ENCODE data around the gene CHD9.

The CHD9 gene

DNA sequence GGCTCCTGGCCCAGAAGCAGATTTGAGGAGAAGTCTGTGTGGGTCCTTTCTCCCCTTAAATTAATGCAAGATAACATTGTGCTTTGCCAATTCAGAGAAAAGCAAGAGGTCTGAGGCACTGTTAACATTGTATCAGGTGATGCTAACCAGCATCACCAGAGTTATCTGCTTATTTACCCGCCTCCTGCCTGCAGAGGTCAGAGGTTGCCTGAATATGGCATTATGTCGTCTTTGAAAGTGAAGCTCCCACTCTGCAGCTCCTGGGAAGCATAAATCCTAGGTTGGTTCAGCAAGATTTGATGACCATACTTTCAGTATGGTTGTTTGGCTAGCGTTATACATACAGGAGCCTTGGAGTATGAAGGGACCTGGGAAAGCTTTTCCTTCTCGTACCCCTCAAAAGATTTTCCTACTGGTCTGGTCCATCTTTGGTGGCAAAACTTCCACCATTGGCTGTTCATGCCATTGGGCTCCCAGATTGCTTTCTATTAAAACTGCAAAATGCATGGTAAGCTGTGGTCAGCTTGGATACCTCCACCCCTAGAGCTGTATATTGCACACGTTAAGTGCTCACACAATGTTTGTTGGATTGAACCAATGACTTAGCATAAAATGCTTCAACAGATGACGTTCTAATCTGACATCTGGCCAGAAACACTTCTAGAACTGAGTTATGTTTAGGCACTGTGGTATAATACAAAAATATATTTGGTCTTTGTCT, 24.1 kb downstream of the CHD9 start:
- Histone ChIP-seq H3K9me2 (replicated peaks; ENCODE audit: low read depth, low read length) (no peaks in the 10 kb centered on the region), H3K79me2 (ENCODE audit: insufficient read depth, low read length) (no peaks in the 10 kb centered on the region; the same call in 1 of the 2 replicates), H3K4me3 (ENCODE audit: low read length, poor library complexity, severe bottlenecking) (no peak overlapping the region), H3F3A (ENCODE audit: low read depth) (no peaks in the 10 kb centered on the region), H3K36me3 (ENCODE audit: insufficient read depth, low read length) (no peaks in the 10 kb centered on the region), H4K20me1 (ENCODE audit: insufficient read depth, low read length, poor library complexity, severe bottlenecking) (no peaks in the 10 kb centered on the region), H3K9me3 (ENCODE audit: insufficient read depth, low read depth, low read length) (peaks cover 4% of the 10 kb centered on the region; the same call in 1 of the 2 replicates), H2AFZ (ENCODE audit: low read length) (no peak overlapping the region), H3K9ac (ENCODE audit: low read depth, low read length, poor library complexity, severe bottlenecking) (no peak overlapping the region), H3K4me1 (ENCODE audit: insufficient read depth, low read length, poor library complexity, severe bottlenecking) (no peaks in the 10 kb centered on the region), H3K4me2 (ENCODE audit: low read depth, low read length, poor library complexity, severe bottlenecking) (no peak overlapping the region), H3K27me3 (ENCODE audit: insufficient read depth, low read length, poor library complexity, severe bottlenecking) (no peaks in the 10 kb centered on the region)
- TF ChIP-seq EZH2phosphoT487 (IDR thresholded peaks at IDR 0.05; ENCODE audit: borderline replicate concordance): no peak
- TF ChIP-seq, protein P1, sequence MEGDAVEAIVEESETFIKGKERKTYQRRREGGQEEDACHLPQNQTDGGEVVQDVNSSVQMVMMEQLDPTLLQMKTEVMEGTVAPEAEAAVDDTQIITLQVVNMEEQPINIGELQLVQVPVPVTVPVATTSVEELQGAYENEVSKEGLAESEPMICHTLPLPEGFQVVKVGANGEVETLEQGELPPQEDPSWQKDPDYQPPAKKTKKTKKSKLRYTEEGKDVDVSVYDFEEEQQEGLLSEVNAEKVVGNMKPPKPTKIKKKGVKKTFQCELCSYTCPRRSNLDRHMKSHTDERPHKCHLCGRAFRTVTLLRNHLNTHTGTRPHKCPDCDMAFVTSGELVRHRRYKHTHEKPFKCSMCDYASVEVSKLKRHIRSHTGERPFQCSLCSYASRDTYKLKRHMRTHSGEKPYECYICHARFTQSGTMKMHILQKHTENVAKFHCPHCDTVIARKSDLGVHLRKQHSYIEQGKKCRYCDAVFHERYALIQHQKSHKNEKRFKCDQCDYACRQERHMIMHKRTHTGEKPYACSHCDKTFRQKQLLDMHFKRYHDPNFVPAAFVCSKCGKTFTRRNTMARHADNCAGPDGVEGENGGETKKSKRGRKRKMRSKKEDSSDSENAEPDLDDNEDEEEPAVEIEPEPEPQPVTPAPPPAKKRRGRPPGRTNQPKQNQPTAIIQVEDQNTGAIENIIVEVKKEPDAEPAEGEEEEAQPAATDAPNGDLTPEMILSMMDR (conservative IDR thresholded peaks at IDR 0.05; ENCODE audit: low read length): no peak

DNA sequence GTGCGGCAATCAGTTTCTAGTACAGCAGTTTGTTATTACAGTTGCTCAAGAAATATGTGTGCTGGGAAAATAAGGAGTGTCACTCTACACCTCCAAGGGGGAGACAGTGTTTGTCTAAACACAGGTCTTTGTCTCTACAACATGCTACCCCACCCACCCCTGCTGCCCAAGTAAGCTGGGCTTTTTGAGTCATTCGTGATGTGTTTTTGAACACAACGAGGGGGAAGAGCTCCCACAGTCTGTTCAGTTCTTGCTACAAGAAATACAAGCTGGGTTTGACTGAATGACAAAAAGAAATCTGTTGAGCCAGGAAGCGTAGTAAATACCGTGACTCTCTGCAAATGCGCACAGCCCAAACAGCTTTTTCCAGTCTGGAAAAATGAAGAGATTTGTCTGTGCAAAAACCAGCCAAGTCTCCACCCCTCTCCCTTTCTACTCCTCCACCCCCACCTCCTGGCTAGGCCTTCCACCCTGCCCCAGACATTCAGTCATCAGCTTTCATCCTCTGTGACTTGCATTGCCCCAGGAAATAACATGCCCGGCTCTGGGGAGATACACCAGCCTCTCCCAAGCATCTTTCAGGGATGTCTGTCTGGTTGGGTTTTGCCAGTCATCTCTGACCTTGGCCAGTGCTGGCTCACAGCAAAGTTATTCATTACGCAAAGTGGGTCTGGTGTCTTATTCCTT, 25.7 kb downstream of the CHD9 start:
- TF ChIP-seq EZH2phosphoT487 (IDR thresholded peaks at IDR 0.05; ENCODE audit: borderline replicate concordance): no peak
- TF ChIP-seq, protein P1 (conservative IDR thresholded peaks at IDR 0.05; ENCODE audit: low read length): no peak
- no peaks in the 10 kb centered on the region; the same call in 1 of the 2 replicates for H3K79me2 ChIP-seq (ENCODE audit: insufficient read depth, low read length)
- H3K36me3 ChIP-seq (ENCODE audit: insufficient read depth, low read length): no peaks in the 10 kb centered on the region
- no peak overlapping the region for H3K9ac ChIP-seq (ENCODE audit: low read depth, low read length, poor library complexity, severe bottlenecking)
- H2AFZ ChIP-seq (ENCODE audit: low read length): no peak overlapping the region
- no peaks in the 10 kb centered on the region for H3K9me2 ChIP-seq (replicated peaks; ENCODE audit: low read depth, low read length)
- H3F3A ChIP-seq (ENCODE audit: low read depth): no peaks in the 10 kb centered on the region
- no peaks in the 10 kb centered on the region for H3K4me1 ChIP-seq (ENCODE audit: insufficient read depth, low read length, poor library complexity, severe bottlenecking)
- H3K4me2 ChIP-seq (ENCODE audit: low read depth, low read length, poor library complexity, severe bottlenecking): no peak overlapping the region
- no peaks in the 10 kb centered on the region for H3K9me3 ChIP-seq (ENCODE audit: insufficient read depth, low read depth, low read length)
- no peak overlapping the region for H3K4me3 ChIP-seq (ENCODE audit: low read length, poor library complexity, severe bottlenecking)
- no peaks in the 10 kb centered on the region for H4K20me1 ChIP-seq (ENCODE audit: insufficient read depth, low read length, poor library complexity, severe bottlenecking)
- no peaks in the 10 kb centered on the region for H3K27me3 ChIP-seq (ENCODE audit: insufficient read depth, low read length, poor library complexity, severe bottlenecking)

DNA sequence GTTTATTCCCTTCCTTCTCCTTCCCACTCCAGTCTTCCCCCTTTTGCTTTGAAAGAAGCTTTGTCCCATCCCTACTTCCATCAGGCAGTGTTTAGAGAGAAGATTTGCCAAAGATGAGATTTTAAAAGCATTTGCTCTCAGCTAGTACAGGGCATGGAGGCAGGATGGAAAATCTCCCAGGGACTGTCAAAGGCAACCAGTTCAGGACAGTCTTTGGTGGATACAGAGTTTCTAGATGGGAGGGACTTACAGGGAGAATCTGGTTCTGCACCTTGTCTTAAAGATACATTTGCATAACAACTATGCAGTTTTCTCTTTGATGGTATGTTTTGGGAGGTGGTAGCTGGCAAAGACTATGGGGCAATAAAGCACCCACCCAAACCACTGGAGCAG, 26.2 kb downstream of the CHD9 start:
- no peaks in the 10 kb centered on the region for H3K4me1 ChIP-seq (ENCODE audit: insufficient read depth, low read length, poor library complexity, severe bottlenecking)

More for the DNA sequence above, 26.2 kb downstream of the CHD9 start:
- Histone ChIP-seq H3K4me3 (ENCODE audit: low read length, poor library complexity, severe bottlenecking) (no peak overlapping the region), H2AFZ (ENCODE audit: low read length) (no peak overlapping the region), H3K27me3 (ENCODE audit: insufficient read depth, low read length, poor library complexity, severe bottlenecking) (no peaks in the 10 kb centered on the region), H3K4me2 (ENCODE audit: low read depth, low read length, poor library complexity, severe bottlenecking) (no peak overlapping the region), H3K9me2 (replicated peaks; ENCODE audit: low read depth, low read length) (no peaks in the 10 kb centered on the region), H3F3A (ENCODE audit: low read depth) (no peaks in the 10 kb centered on the region), H4K20me1 (ENCODE audit: insufficient read depth, low read length, poor library complexity, severe bottlenecking) (no peaks in the 10 kb centered on the region), H3K9ac (ENCODE audit: low read depth, low read length, poor library complexity, severe bottlenecking) (no peak overlapping the region), H3K79me2 (ENCODE audit: insufficient read depth, low read length) (no peaks in the 10 kb centered on the region; the same call in 1 of the 2 replicates), H3K36me3 (ENCODE audit: insufficient read depth, low read length) (no peaks in the 10 kb centered on the region), H3K9me3 (ENCODE audit: insufficient read depth, low read depth, low read length) (no peaks in the 10 kb centered on the region)
- TF ChIP-seq, protein P1 (conservative IDR thresholded peaks at IDR 0.05; ENCODE audit: low read length): no peak
- TF ChIP-seq EZH2phosphoT487 (IDR thresholded peaks at IDR 0.05; ENCODE audit: borderline replicate concordance): no peak
